OCI-LY7 (cell line): Measurements from ENCODE around the gene PTH2.

Source experiments
- EZH2phosphoT487 ChIP-seq: fragments of 200-600 bp; sonication (generic); IDR thresholded peaks from 2 replicates; pipeline ENCODE4 v1.6.1; 2018; ENCODE audit warnings: low read depth, borderline replicate concordance, mild to moderate bottlenecking, mixed run types, antibody characterized with exemption, low read length, moderate library complexity, mixed read lengths
- TF ChIP-seq, protein P1 (sequence below): fragments of 200-600 bp; sonication (generic); conservative IDR thresholded peaks from 2 replicates; pipeline ENCODE4 v1.5.1; 2014; ENCODE audit warnings: mild to moderate bottlenecking, antibody characterized with exemption, low read length, moderate library complexity, mixed read lengths

DNA sequence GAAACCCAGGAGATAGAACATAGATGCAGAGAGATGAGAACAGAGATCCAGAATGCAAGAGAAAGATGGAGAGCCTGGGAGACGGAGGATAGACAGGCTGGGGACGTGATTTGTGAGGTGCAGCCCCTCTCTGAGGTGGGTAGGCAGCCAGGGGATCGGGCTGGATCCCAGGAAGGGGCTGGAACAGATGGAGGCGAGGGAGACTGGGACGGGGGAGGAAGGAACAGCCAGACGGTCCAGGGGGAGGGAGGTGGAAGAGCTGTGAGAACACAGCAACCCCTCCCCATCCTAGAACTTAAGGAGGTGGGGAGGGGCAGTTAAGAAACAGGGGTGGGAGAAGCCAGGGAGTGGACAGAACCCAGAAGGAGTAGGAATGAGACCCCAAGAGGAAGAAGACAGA is 15.0 kb upstream of the PTH2 start:
- TF ChIP-seq, protein P1, sequence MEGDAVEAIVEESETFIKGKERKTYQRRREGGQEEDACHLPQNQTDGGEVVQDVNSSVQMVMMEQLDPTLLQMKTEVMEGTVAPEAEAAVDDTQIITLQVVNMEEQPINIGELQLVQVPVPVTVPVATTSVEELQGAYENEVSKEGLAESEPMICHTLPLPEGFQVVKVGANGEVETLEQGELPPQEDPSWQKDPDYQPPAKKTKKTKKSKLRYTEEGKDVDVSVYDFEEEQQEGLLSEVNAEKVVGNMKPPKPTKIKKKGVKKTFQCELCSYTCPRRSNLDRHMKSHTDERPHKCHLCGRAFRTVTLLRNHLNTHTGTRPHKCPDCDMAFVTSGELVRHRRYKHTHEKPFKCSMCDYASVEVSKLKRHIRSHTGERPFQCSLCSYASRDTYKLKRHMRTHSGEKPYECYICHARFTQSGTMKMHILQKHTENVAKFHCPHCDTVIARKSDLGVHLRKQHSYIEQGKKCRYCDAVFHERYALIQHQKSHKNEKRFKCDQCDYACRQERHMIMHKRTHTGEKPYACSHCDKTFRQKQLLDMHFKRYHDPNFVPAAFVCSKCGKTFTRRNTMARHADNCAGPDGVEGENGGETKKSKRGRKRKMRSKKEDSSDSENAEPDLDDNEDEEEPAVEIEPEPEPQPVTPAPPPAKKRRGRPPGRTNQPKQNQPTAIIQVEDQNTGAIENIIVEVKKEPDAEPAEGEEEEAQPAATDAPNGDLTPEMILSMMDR: no peak
- TF ChIP-seq EZH2phosphoT487: no peak
